ENCODE data around the gene LTBP1.
"Not testable (repeated sequence)": the region's sequence is repeated elsewhere in the genome, so short reads cannot be mapped to it uniquely, and the experiment has no call there.

The LTBP1 gene

GRCh38 chr2:32963941-32964340, 17.2 kb downstream of the LTBP1 start:
- DNase-seq (ENCODE audit: low read depth, low spot score) = no peak

- no peak for DNase-seq (ENCODE audit: low read depth, low spot score)
Observed at GRCh38 chr2:32965523-32966171, 18.9 kb downstream of the LTBP1 start.

GRCh38 chr2:32969444-32970162, 22.9 kb downstream of the LTBP1 start:
- DNase-seq (ENCODE audit: low read depth, low spot score) = no peak

- DNase-seq (ENCODE audit: low read depth, low spot score) = not testable (repeated sequence)
Observed at GRCh38 chr2:32973772-32974171, 27.0 kb downstream of the LTBP1 start.

GRCh38 chr2:32976409-32977063, 29.8 kb downstream of the LTBP1 start:
- DNase-seq (ENCODE audit: low read depth, low spot score) = no peak

GRCh38 chr2:32977228-32977758, 30.5 kb downstream of the LTBP1 start:
- DNase-seq (ENCODE audit: low read depth, low spot score) = no peak

- no peak for DNase-seq (ENCODE audit: low read depth, low spot score)
Observed at GRCh38 chr2:32981612-32982011, 34.9 kb downstream of the LTBP1 start.

- DNase-seq (ENCODE audit: low read depth, low spot score) = not testable (repeated sequence)
Observed at GRCh38 chr2:32983193-32983924, 36.6 kb downstream of the LTBP1 start.

GRCh38 chr2:32986480-32986879, 39.7 kb downstream of the LTBP1 start:
- no peak for DNase-seq (ENCODE audit: low read depth, low spot score)

- DNase-seq (ENCODE audit: low read depth, low spot score) = no peak
Observed at GRCh38 chr2:32988525-32988924, 41.8 kb downstream of the LTBP1 start.

- no peak for DNase-seq (ENCODE audit: low read depth, low spot score)
Observed at GRCh38 chr2:32990556-32990955, 43.8 kb downstream of the LTBP1 start.

- no peak for DNase-seq (ENCODE audit: low read depth, low spot score)
Observed at GRCh38 chr2:32991091-32991845, 44.5 kb downstream of the LTBP1 start.

GRCh38 chr2:32993005-32993539, 46.3 kb downstream of the LTBP1 start:
- DNase-seq (ENCODE audit: low read depth, low spot score) = no peak

- no peak for DNase-seq (ENCODE audit: low read depth, low spot score)
Observed at GRCh38 chr2:32997705-32998104, 51.0 kb downstream of the LTBP1 start.

- no peak for DNase-seq (ENCODE audit: low read depth, low spot score)
Observed at GRCh38 chr2:33000986-33001385, 54.2 kb downstream of the LTBP1 start.

GRCh38 chr2:33001823-33002222, 55.1 kb downstream of the LTBP1 start:
- DNase-seq (ENCODE audit: low read depth, low spot score) = no peak

GRCh38 chr2:33002863-33003262, 56.1 kb downstream of the LTBP1 start:
- no peak for DNase-seq (ENCODE audit: low read depth, low spot score)

- DNase-seq (ENCODE audit: low read depth, low spot score) = no peak
Observed at GRCh38 chr2:33005057-33005456, 58.3 kb downstream of the LTBP1 start.

- DNase-seq (ENCODE audit: low read depth, low spot score) = no peak
Observed at GRCh38 chr2:33008716-33009115, 62.0 kb downstream of the LTBP1 start.

- DNase-seq (ENCODE audit: low read depth, low spot score) = no peak
Observed at GRCh38 chr2:33009249-33009648, 62.5 kb downstream of the LTBP1 start.

GRCh38 chr2:33011373-33011772, 64.6 kb downstream of the LTBP1 start:
- DNase-seq (ENCODE audit: low read depth, low spot score) = no peak
